Bronchial epithelial cell (primary cell): Measurements from ENCODE around the gene ARHGDIG. TPM values are rescaled to one million over a fixed set of nuclear protein-coding genes. Genes with fewer than 3 reads are reported as not detected.

Experiments used
- DNase-seq: peaks from one replicate; pipeline ENCODE4 v3.0.0-alpha.2; 2010; ENCODE audit warnings: low read depth
- FAIRE-seq: peaks from 2 replicates; lab custom pipeline; 2011; peaks lifted over from hg19 to GRCh38; lab: Jason Lieb, UNC
- H3K27me3 ChIP-seq: 2 replicates; pipeline ENCODE4 v1.5.1; 2011; ENCODE audit warnings: low read length; ENCODE audit not compliant: control insufficient read depth, insufficient read depth
- H3K36me3 ChIP-seq: 2 replicates; pipeline ENCODE4 v1.5.1; 2011; ENCODE audit warnings: low read length; ENCODE audit not compliant: control insufficient read depth, insufficient read depth
- H3K4me3 ChIP-seq: 2 replicates; pipeline ENCODE4 v1.5.1; 2011; ENCODE audit warnings: mild to moderate bottlenecking, low read depth, low read length, control low read depth
- CTCF ChIP-seq: IDR thresholded peaks from 2 replicates; pipeline ENCODE4 v1.5.1; 2011; ENCODE audit warnings: mild to moderate bottlenecking, moderate library complexity, low read length, control low read depth, inconsistent platforms; ENCODE audit not compliant: insufficient read depth, severe bottlenecking
- total RNA-seq: library from RNA; depleted of rRNA; stranded (reverse); fragments of >200 nt; gene quantifications from 2 replicates; pipeline ENCODE4 v1.2.1, GENCODE V29; 2014

The ARHGDIG gene
- 0.51 TPM in 1 of 2 replicates, not detected in the other for total RNA-seq

GRCh38 chr16:280552-280951 is at the start of gene ARHGDIG:
TSS of gene ARHGDIG (plus strand) at chr16:280591. CDS start at chr16:280681, 90 bp downstream.
- TF ChIP-seq CTCF: no peak
- peaks cover 16% of the 10 kb centered on the region for H3K27me3 ChIP-seq
- DNase-seq (no peak), FAIRE-seq (no peak)
- no peak within 1 kb of the TSS for H3K4me3 ChIP-seq
- no peaks in the 10 kb centered on the region for H3K36me3 ChIP-seq

- TF ChIP-seq CTCF: no peak
- H3K4me3 ChIP-seq: no peak overlapping the region
- DNase-seq (no peak), FAIRE-seq (no peak)
- peaks cover 3% of the 10 kb centered on the region for H3K36me3 ChIP-seq
- H3K27me3 ChIP-seq: no peaks in the 10 kb centered on the region
These were observed 49.4 kb upstream of the ARHGDIG start for GRCh38 chr16:230949-231348.

- Histone ChIP-seq H3K27me3 (no peaks in the 10 kb centered on the region), H3K36me3 (no peaks in the 10 kb centered on the region), H3K4me3 (peak within 1 kb of the TSS; percentile 86)
- FAIRE-seq (no peak), DNase-seq (peak; percentile 74)
- peak; percentile 63 for TF ChIP-seq CTCF
These were observed 45.7 kb upstream of the ARHGDIG start, which contains the start of gene FAM234A for GRCh38 chr16:234468-235305. TSS of gene FAM234A (plus strand) at chr16:234821. CDS start at chr16:254414, 19,593 bp downstream.

GRCh38 chr16:239948-240277 is 40.5 kb upstream of the ARHGDIG start:
- no peak for DNase-seq
- Histone ChIP-seq H3K4me3 (no peak overlapping the region), H3K36me3 (no peaks in the 10 kb centered on the region), H3K27me3 (no peaks in the 10 kb centered on the region)
- FAIRE-seq: peak; percentile 23
- no peak for TF ChIP-seq CTCF

- DNase-seq: no peak
- Histone ChIP-seq H3K36me3 (no peaks in the 10 kb centered on the region), H3K4me3 (no peak overlapping the region), H3K27me3 (no peaks in the 10 kb centered on the region)
- TF ChIP-seq CTCF: no peak
- no peak for FAIRE-seq
These were observed 39.8 kb upstream of the ARHGDIG start for GRCh38 chr16:240559-240958.
